ENCODE data around the gene P4HA3. TPM values are rescaled to one million over a fixed set of nuclear protein-coding genes. Genes with fewer than 3 reads are reported as not detected.

The P4HA3 gene
- total and polyA plus RNA-seq, 7 donors = 0.03 to 2.2 (median 0.22) TPM; not detected in 1

- no peak overlapping the region for H3K4me3 ChIP-seq
- H3K9me3 ChIP-seq = peaks cover 8% of the 10 kb centered on the region
- DNase-seq = no peak
- H3K36me3 ChIP-seq (ENCODE audit: insufficient read depth in 1 of 2, low read depth in 1 of 2) = no peaks in the 10 kb centered on the region
- 96 to 100% (median 96%) methylated on average over 1 of the region's 1 CpG for WGBS, 3 donors
- intact Hi-C loops (cut with DNase I) = loop anchor here in 1 of 2 donors (5.0 kb wide), 1 partner anchor 55 kb away; no protein-coding TSS in a partner anchor
- H3K27me3 ChIP-seq (ENCODE audit: insufficient read depth in 3 of 3, low read length in 2 of 3) = no peaks in the 10 kb centered on the region
- no peaks in the 10 kb centered on the region for H3K4me1 ChIP-seq
- no peak for ATAC-seq
- TF ChIP-seq CTCF (IDR thresholded peaks at IDR 0.05) = no peak
- no peak overlapping the region for H3K27ac ChIP-seq
Measured at GRCh38 chr11:74312326-74312725, 886 bp upstream of the P4HA3 start.

GRCh38 chr11:74310857-74311256 lies 583 bp downstream of the P4HA3 start:
- peak; percentile 9 to 37 (median 27) for ATAC-seq
- 68 to 76% (median 71%) methylated on average over 11 of the region's 11 CpGs for WGBS, 3 donors

GRCh38 chr11:74307434-74307833 lies 4.0 kb downstream of the P4HA3 start:
- H3K27ac ChIP-seq = no peak overlapping the region

More at GRCh38 chr11:74310857-74311256, 583 bp downstream of the P4HA3 start:
- Histone ChIP-seq H3K4me3 (peak overlapping the region; percentile 76), H3K36me3 (ENCODE audit: insufficient read depth in 1 of 2, low read depth in 1 of 2) (no peaks in the 10 kb centered on the region), H3K27ac (no peak overlapping the region), H3K27me3 (ENCODE audit: insufficient read depth in 3 of 3, low read length in 2 of 3) (no peaks in the 10 kb centered on the region), H3K9me3 (no peaks in the 10 kb centered on the region), H3K4me1 (no peaks in the 10 kb centered on the region)
- DNase-seq = no peak
- TF ChIP-seq CTCF (IDR thresholded peaks at IDR 0.05) = no peak
- intact Hi-C loops (cut with DNase I) = loop anchor here in 1 of 2 donors (5.0 kb wide), 1 partner anchor 54 kb away; no protein-coding TSS in a partner anchor

GRCh38 chr11:74306435-74307175 lies 4.8 kb downstream of the P4HA3 start:
- no peak for TF ChIP-seq CTCF (IDR thresholded peaks at IDR 0.05)
- Histone ChIP-seq H3K4me1 (no peaks in the 10 kb centered on the region), H3K36me3 (ENCODE audit: insufficient read depth in 1 of 2, low read depth in 1 of 2) (no peaks in the 10 kb centered on the region), H3K9me3 (no peaks in the 10 kb centered on the region), H3K27me3 (ENCODE audit: insufficient read depth in 3 of 3, low read length in 2 of 3) (no peaks in the 10 kb centered on the region), H3K4me3 (no peak overlapping the region), H3K27ac (no peak overlapping the region)
- DNase-seq = no peak
- no peak for ATAC-seq
- 71 to 79% (median 75%) methylated on average over 8 of the region's 8 CpGs for WGBS, 3 donors
- intact Hi-C loops (cut with DNase I) = no loop called here

More at GRCh38 chr11:74307434-74307833, 4.0 kb downstream of the P4HA3 start:
- Histone ChIP-seq H3K36me3 (ENCODE audit: insufficient read depth in 1 of 2, low read depth in 1 of 2) (no peaks in the 10 kb centered on the region), H3K9me3 (no peaks in the 10 kb centered on the region), H3K27me3 (ENCODE audit: insufficient read depth in 3 of 3, low read length in 2 of 3) (no peaks in the 10 kb centered on the region), H3K4me1 (no peaks in the 10 kb centered on the region), H3K4me3 (no peak overlapping the region)
- DNase-seq (no peak), ATAC-seq (no peak)
- TF ChIP-seq CTCF (IDR thresholded peaks at IDR 0.05) = no peak
- intact Hi-C loops (cut with DNase I) = no loop called here
- 52 to 62% (median 61%) methylated on average over 1 of the region's 1 CpG for WGBS, 3 donors
